ENCODE measurements around the gene RASL11A. TPM values are rescaled to one million over a fixed set of nuclear protein-coding genes. Genes with fewer than 3 reads are reported as not detected.

The RASL11A gene
- total and polyA plus RNA-seq, 2 of the 13 experiments (the other 11 are each of a cell fraction or from before 2014, with no cell fraction given), result 3.0 to 4.1 TPM

Small RNAs within 50 kb of the gene (small RNA-seq; reads per million reads assigned to genes)
- gene SNORA27 (ENCODE audit: insufficient read depth in 2 of 3, insufficient read length in 3 of 3, low read depth in 2 of 3, low replicate concordance in 1 of 3) (0 reads per million in 3 experiments), gene SNORD102 (ENCODE audit: insufficient read depth in 2 of 3, insufficient read length in 3 of 3, low read depth in 2 of 3, low replicate concordance in 1 of 3) (0 reads per million in 3 experiments)

Other genes with a start within 250 kb of the RASL11A start
- 19.5 and 30.3 TPM in 2 replicates for gene USP12, start 99.0 kb upstream of the RASL11A start, total RNA-seq (2016; rRNA removed; fragmentation: Illumina TruSeq; extraction: Trizol)
- gene USP12, start 99.0 kb upstream of the RASL11A start, polyA plus RNA-seq (2011; rRNA removed), result 9.4 and 9.8 TPM in 2 replicates
- 1,234 and 1,660 TPM in 2 replicates for gene RPL21, start 19.3 kb upstream of the RASL11A start, total RNA-seq (2016; rRNA removed; fragmentation: Illumina TruSeq; extraction: Trizol)
- gene RPL21, start 19.3 kb upstream of the RASL11A start, polyA plus RNA-seq (2011; rRNA removed), result 1,013 and 1,261 TPM in 2 replicates
- gene GTF3A, start 153.8 kb downstream of the RASL11A start, total RNA-seq (2016; rRNA removed; fragmentation: Illumina TruSeq; extraction: Trizol), result 122 and 176 TPM in 2 replicates
- 36.0 and 42.1 TPM in 2 replicates for gene GTF3A, start 153.8 kb downstream of the RASL11A start, polyA plus RNA-seq (2011; rRNA removed)
- 40.6 and 59.2 TPM in 2 replicates for gene MTIF3, start 179.7 kb downstream of the RASL11A start, total RNA-seq (2016; rRNA removed; fragmentation: Illumina TruSeq; extraction: Trizol)
- 24.6 and 33.7 TPM in 2 replicates for gene MTIF3, start 179.7 kb downstream of the RASL11A start, polyA plus RNA-seq (2011; rRNA removed)